PC-3 (cell line): ENCODE results near the gene AFF2. TPM values are rescaled to one million over a fixed set of nuclear protein-coding genes. Genes with fewer than 3 reads are reported as not detected.

Experiments
- ATAC-seq: fragments of 200-7000 bp; cut with Tn5 transposase; 2 replicates; pipeline ENCODE4 v1.9.1; 2020; ENCODE audit warnings: mild to moderate bottlenecking, moderate library complexity
- BruUV-seq: library from RNA; stranded (reverse); fragments of 400-500 nt; replicated peaks from 2 replicates; lab custom pipeline; 2021; lab: Mats Ljungman, UMichigan
- CTCF ChIA-PET: fragments of 300-600 bp; sonication (Branson Sonifier 250); formaldehyde crosslinking; loops from one replicate; lab custom pipeline; 2022; ENCODE audit warnings: antibody characterized with exemption; lab: Charles Lee
- POLR2A ChIA-PET: fragments of 300-600 bp; sonication (Branson Sonifier 250); formaldehyde crosslinking; loops from one replicate; lab custom pipeline; 2022; ENCODE audit warnings: antibody characterized with exemption; ENCODE audit not compliant: unreplicated experiment; lab: Charles Lee
- DNase-seq: peaks from one replicate; pipeline ENCODE4 v3.0.0-alpha.2; 2015
- H2AFZ ChIP-seq: fragments of 300-600 bp; sonication (generic); 2 replicates; pipeline ENCODE4 v1.6.0; 2016; ENCODE audit warnings: antibody characterized with exemption, low read length
- H3F3A ChIP-seq: fragments of 300-600 bp; sonication (generic); one replicate; pipeline ENCODE4 v1.6.0; 2017; ENCODE audit warnings: antibody characterized with exemption, low read length, control low read depth, mild to moderate bottlenecking; ENCODE audit not compliant: unreplicated experiment
- H3K27ac ChIP-seq: fragments of 300-600 bp; sonication (generic); 2 replicates; pipeline ENCODE4 v1.5.1; 2016; ENCODE audit warnings: mild to moderate bottlenecking, low read length
- H3K27me3 ChIP-seq: fragments of 300-600 bp; sonication (generic); 2 replicates; pipeline ENCODE4 v1.6.1; 2016; ENCODE audit warnings: low read length, mixed read lengths
- H3K36me3 ChIP-seq: fragments of 300-600 bp; sonication (generic); 2 replicates; pipeline ENCODE4 v1.6.1; 2016; ENCODE audit warnings: low read depth, mixed run types, low read length, mixed read lengths
- H3K4me1 ChIP-seq: fragments of 300-600 bp; sonication (generic); 2 replicates; pipeline ENCODE4 v1.5.1; 2016; ENCODE audit warnings: low read length; ENCODE audit not compliant: insufficient read depth
- H3K4me2 ChIP-seq: fragments of 300-600 bp; sonication (generic); 2 replicates; pipeline ENCODE4 v1.6.0; 2016; ENCODE audit warnings: low read length
- H3K4me3 ChIP-seq: fragments of 300-600 bp; sonication (generic); 2 replicates; pipeline ENCODE4 v1.5.1; 2016; ENCODE audit warnings: mild to moderate bottlenecking, low read length, mixed read lengths
- H3K79me2 ChIP-seq: fragments of 300-600 bp; sonication (generic); 2 replicates; pipeline ENCODE4 v1.6.1; 2017; ENCODE audit warnings: low read length, mixed read lengths
- H3K9ac ChIP-seq: fragments of 300-600 bp; sonication (generic); 2 replicates; pipeline ENCODE4 v1.6.0; 2016; ENCODE audit warnings: mild to moderate bottlenecking, low read length
- H3K9me2 ChIP-seq: fragments of 300-600 bp; sonication (generic); replicated peaks from 2 replicates; pipeline ENCODE4 v1.6.1; 2016; ENCODE audit warnings: mixed run types, low read length, mixed read lengths
- H3K9me3 ChIP-seq: fragments of 300-600 bp; sonication (generic); 2 replicates; pipeline ENCODE4 v1.6.1; 2016; ENCODE audit warnings: low read length, mixed read lengths
- H4K20me1 ChIP-seq: fragments of 300-600 bp; sonication (generic); 2 replicates; pipeline ENCODE4 v1.6.1; 2016; ENCODE audit warnings: low read length, mixed read lengths
- CTCF ChIP-seq: fragments of 300-600 bp; sonication (generic); conservative IDR thresholded peaks from 2 replicates; pipeline ENCODE4 v1.5.1; 2017; ENCODE audit warnings: antibody characterized with exemption, low read depth, mild to moderate bottlenecking, low read length
- EZH2 ChIP-seq: fragments of 300-600 bp; sonication (generic); IDR thresholded peaks from one replicate; pipeline ENCODE4 v1.6.1; 2017; ENCODE audit warnings: antibody characterized with exemption, mild to moderate bottlenecking, low read length; ENCODE audit not compliant: unreplicated experiment
- EZH2phosphoT487 ChIP-seq: fragments of 300-600 bp; sonication (generic); IDR thresholded peaks from 2 replicates; pipeline ENCODE4 v1.6.1; 2018; ENCODE audit warnings: mild to moderate bottlenecking, antibody characterized with exemption, low read length, borderline replicate concordance
- intact Hi-C: fragments of 100-400 bp; cut with micrococcal nuclease; formaldehyde crosslinking; loops from 2 replicates; pipeline ENCODE4 v1.9.0; 2023
- total RNA-seq: library from RNA; depleted of rRNA; stranded (reverse); fragments of >200 nt; gene quantifications from 2 replicates; pipeline ENCODE4 v1.2.3, GENCODE V29; 2014

The AFF2 gene
- total RNA-seq, 1 experiment from 2014 or later, result not detected

GRCh38 chrX:148628621-148629020 lies 128.2 kb downstream of the AFF2 start:
- ATAC-seq (no peak), DNase-seq (no peak)
- H2AFZ ChIP-seq, result no peak overlapping the region
- H3K79me2 ChIP-seq, result no peaks in the 10 kb centered on the region
- H4K20me1 ChIP-seq, result no peaks in the 10 kb centered on the region
- H3K36me3 ChIP-seq, result no peaks in the 10 kb centered on the region
- no peaks in the 10 kb centered on the region for H3K9me3 ChIP-seq
- H3K4me1 ChIP-seq, result no peaks in the 10 kb centered on the region
- no peak overlapping the region for H3K27ac ChIP-seq
- no peak overlapping the region for H3K9ac ChIP-seq
- CTCF ChIA-PET, result no interaction called here
- H3K27me3 ChIP-seq, result no peaks in the 10 kb centered on the region
- intact Hi-C loops, result no loop called here
- no peak overlapping the region for H3K4me2 ChIP-seq
- no peaks in the 10 kb centered on the region for H3F3A ChIP-seq
- no TSS peak for BruUV-seq
- no peak overlapping the region for H3K4me3 ChIP-seq
- TF ChIP-seq EZH2phosphoT487, result no peak
- no peak for TF ChIP-seq CTCF
- TF ChIP-seq EZH2, result no peak
- H3K9me2 ChIP-seq, result no peaks in the 10 kb centered on the region
- POLR2A ChIA-PET, result no interaction called here

GRCh38 chrX:148629434-148629833 lies 129.0 kb downstream of the AFF2 start:
- no peak overlapping the region for H3K4me2 ChIP-seq
- H3K4me3 ChIP-seq, result no peak overlapping the region
- CTCF ChIA-PET, result no interaction called here
- no peaks in the 10 kb centered on the region for H3K27me3 ChIP-seq
- H3K9ac ChIP-seq, result no peak overlapping the region
- H3K79me2 ChIP-seq, result no peaks in the 10 kb centered on the region
- H3K27ac ChIP-seq, result no peak overlapping the region
- no peaks in the 10 kb centered on the region for H3K36me3 ChIP-seq
- H3K9me2 ChIP-seq, result no peaks in the 10 kb centered on the region
- no peak overlapping the region for H2AFZ ChIP-seq
- intact Hi-C loops, result no loop called here
- H3K4me1 ChIP-seq, result no peaks in the 10 kb centered on the region
- no peak for DNase-seq
- H3F3A ChIP-seq, result no peaks in the 10 kb centered on the region
- ATAC-seq, result no peak
- no peak for TF ChIP-seq EZH2phosphoT487
- TF ChIP-seq CTCF, result no peak
- TF ChIP-seq EZH2, result no peak
- H4K20me1 ChIP-seq, result no peaks in the 10 kb centered on the region
- BruUV-seq, result no TSS peak
- POLR2A ChIA-PET, result no interaction called here
- no peaks in the 10 kb centered on the region for H3K9me3 ChIP-seq

GRCh38 chrX:148632444-148632843 lies 132.0 kb downstream of the AFF2 start:
- intact Hi-C loops, result no loop called here
- BruUV-seq, result no TSS peak
- ATAC-seq (no peak), DNase-seq (no peak)
- Histone ChIP-seq H3K27me3 (no peaks in the 10 kb centered on the region), H3K27ac (no peak overlapping the region), H3K9me2 (no peaks in the 10 kb centered on the region), H3K9me3 (no peaks in the 10 kb centered on the region), H3K79me2 (no peaks in the 10 kb centered on the region), H4K20me1 (no peaks in the 10 kb centered on the region), H3K4me1 (no peaks in the 10 kb centered on the region), H3K36me3 (no peaks in the 10 kb centered on the region), H2AFZ (no peak overlapping the region), H3K9ac (no peak overlapping the region), H3K4me2 (no peak overlapping the region), H3K4me3 (no peak overlapping the region), H3F3A (no peaks in the 10 kb centered on the region)
- TF ChIP-seq EZH2 (no peak), EZH2phosphoT487 (no peak), CTCF (no peak)
- POLR2A ChIA-PET, result no interaction called here
- CTCF ChIA-PET, result no interaction called here
